DND-41 (cell line): ENCODE results near the gene KIF4B.
"Not testable (repeated sequence)": the region's sequence is repeated elsewhere in the genome, so short reads cannot be mapped to it uniquely, and the experiment has no call there.

Source experiments
- EZH2 ChIP-seq: IDR thresholded peaks from 3 replicates; pipeline ENCODE4 v1.6.1; 2012; ENCODE audit warnings: borderline replicate concordance, low read depth, mild to moderate bottlenecking, moderate library complexity, low read length, inconsistent platforms; ENCODE audit not compliant: severe bottlenecking
- TF ChIP-seq, protein P1 (sequence below): IDR thresholded peaks from 2 replicates; pipeline ENCODE4 v1.5.1; 2012; ENCODE audit warnings: borderline replicate concordance, low read length, moderate library complexity, mild to moderate bottlenecking; ENCODE audit not compliant: poor library complexity, severe bottlenecking; ENCODE audit errors: extremely low read depth

- TF ChIP-seq, protein P1, sequence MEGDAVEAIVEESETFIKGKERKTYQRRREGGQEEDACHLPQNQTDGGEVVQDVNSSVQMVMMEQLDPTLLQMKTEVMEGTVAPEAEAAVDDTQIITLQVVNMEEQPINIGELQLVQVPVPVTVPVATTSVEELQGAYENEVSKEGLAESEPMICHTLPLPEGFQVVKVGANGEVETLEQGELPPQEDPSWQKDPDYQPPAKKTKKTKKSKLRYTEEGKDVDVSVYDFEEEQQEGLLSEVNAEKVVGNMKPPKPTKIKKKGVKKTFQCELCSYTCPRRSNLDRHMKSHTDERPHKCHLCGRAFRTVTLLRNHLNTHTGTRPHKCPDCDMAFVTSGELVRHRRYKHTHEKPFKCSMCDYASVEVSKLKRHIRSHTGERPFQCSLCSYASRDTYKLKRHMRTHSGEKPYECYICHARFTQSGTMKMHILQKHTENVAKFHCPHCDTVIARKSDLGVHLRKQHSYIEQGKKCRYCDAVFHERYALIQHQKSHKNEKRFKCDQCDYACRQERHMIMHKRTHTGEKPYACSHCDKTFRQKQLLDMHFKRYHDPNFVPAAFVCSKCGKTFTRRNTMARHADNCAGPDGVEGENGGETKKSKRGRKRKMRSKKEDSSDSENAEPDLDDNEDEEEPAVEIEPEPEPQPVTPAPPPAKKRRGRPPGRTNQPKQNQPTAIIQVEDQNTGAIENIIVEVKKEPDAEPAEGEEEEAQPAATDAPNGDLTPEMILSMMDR = not testable (repeated sequence)
- TF ChIP-seq EZH2 = not testable (repeated sequence)
Measured at GRCh38 chr5:155034145-155034744, 20.7 kb downstream of the KIF4B start.
